ENCODE measurements around the gene MINK1.

DNA sequence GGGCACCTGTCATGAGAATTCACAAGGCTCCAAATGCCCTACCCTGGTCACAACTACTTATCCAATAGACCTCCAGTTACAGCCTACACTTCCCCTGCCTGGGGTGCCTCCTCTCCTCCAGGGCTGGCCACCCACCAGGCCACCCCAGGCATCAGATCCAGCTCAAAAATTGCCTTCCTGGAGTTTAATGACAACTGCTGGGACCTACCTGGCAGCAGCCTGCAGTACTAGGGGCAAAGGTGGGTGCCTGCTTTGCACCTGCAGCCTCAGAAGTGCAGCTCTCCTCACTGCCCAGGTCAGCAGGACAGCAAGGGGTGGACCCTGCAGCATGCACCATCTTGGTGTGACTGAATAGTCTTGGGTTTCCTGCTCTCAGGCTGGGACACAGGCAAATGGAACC is 102.5 kb downstream of the MINK1 start:
- TF ChIP-seq, protein P1, sequence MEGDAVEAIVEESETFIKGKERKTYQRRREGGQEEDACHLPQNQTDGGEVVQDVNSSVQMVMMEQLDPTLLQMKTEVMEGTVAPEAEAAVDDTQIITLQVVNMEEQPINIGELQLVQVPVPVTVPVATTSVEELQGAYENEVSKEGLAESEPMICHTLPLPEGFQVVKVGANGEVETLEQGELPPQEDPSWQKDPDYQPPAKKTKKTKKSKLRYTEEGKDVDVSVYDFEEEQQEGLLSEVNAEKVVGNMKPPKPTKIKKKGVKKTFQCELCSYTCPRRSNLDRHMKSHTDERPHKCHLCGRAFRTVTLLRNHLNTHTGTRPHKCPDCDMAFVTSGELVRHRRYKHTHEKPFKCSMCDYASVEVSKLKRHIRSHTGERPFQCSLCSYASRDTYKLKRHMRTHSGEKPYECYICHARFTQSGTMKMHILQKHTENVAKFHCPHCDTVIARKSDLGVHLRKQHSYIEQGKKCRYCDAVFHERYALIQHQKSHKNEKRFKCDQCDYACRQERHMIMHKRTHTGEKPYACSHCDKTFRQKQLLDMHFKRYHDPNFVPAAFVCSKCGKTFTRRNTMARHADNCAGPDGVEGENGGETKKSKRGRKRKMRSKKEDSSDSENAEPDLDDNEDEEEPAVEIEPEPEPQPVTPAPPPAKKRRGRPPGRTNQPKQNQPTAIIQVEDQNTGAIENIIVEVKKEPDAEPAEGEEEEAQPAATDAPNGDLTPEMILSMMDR (IDR thresholded peaks at IDR 0.05): no peak
- TF ChIP-seq POLR2AphosphoS5 (IDR thresholded peaks at IDR 0.05): no peak
- TF ChIP-seq EP300 (IDR thresholded peaks at IDR 0.05): no peak
- TF ChIP-seq POLR2A (IDR thresholded peaks at IDR 0.05): no peak
